NCI-H1694 (cell line): Measurements from ENCODE around the gene BNIP5.

Experiments
- DNase-seq: peaks from one replicate; lab custom pipeline; 2025; lab: John Stamatoyannopoulos, UW

Gene BNIP5

DNA sequence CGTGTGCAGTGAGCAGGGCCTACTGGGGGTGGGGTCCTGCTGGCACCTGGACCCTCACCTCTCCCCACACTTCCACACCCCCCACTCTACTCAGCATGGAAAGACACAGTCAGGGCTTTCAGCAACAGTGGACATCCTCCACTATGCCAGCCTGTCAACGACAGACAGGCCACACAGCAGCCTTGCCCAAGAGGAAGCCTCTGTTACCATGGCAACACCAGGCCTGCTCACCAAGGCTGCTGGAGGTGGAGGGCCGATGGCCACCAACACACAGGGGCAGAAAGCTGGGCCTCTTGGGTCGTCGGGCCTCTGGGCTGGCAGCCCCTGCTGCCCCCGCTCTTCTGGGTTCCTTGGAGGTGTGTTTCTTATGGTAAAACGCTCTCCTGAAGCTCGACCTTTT is 13.6 kb downstream of the BNIP5 start:
- no peak for DNase-seq

DNA sequence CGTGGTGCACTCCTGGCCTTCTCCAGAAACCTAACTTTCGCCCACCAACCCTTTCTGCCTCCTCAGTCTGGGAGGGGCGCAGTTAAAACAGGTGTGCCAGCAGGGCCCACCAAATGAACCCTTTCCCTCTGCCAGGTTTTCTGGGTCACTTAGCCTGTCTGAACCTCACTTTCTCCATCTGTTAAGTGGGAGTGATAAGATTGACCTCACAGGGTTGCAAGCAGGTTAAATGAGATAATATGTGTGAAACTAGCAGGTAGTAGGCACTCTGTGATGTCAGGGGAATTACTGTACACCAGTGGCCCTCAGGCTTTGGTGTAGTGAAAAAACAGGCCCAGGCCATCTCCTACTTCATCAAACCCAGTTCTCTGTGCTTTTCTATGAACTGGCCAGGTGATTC is 14.1 kb downstream of the BNIP5 start:
- DNase-seq: no peak

DNA sequence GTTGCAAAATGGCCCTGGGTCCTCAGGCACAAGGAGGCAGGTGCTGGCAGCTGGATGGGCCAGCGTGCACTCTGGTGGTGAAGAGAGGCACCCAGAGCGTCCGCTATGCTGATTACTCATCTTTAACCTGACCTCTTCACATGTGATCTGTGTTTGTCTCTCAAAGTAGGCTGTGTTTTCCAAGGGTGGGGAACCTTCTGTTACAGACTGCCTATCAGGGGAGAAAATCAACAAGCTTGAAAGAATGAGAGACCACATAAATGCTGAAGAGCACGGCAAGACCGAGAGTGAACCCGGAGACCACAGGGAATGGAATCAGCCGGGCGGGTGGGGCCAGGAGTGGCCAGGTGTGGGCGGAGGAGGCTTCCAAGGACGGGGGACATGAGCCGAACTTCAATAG is 16.2 kb downstream of the BNIP5 start:
- DNase-seq: no peak

DNA sequence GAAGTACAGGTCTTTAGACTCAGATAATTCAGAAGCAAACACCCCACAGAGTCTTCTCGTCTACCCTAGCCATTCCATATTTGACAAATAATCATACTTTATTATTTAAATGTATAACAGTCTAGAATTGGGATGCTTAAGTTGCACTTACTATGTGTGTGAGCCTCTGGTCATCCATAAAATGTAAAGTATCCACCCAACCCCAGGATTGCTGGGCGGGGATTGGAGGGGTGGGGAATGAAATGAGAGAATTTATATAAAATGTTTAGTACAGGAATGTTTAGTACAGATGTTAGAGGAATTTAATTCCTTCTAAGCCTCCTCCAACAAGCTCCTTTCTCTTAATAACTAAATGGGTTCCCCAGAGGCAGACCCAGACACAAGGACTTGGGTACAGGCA is 16.9 kb downstream of the BNIP5 start:
- no peak for DNase-seq

DNA sequence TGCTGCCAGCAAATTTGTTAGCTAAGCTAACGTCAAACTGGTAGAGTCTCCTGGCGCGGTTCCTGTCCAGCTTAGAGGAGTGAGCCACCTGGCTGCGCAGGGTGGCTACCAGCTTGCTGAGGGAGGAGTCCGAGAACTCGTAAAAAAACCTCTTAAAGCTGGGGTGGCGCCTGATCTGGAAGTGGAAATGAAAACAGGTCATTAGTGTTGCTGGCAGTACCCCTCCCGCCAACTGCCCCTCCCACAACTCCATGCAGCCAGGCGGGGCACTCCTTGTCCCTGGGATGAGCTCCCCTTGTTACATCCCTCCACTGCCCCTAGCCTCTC is 17.3 kb downstream of the BNIP5 start:
- no peak for DNase-seq

DNA sequence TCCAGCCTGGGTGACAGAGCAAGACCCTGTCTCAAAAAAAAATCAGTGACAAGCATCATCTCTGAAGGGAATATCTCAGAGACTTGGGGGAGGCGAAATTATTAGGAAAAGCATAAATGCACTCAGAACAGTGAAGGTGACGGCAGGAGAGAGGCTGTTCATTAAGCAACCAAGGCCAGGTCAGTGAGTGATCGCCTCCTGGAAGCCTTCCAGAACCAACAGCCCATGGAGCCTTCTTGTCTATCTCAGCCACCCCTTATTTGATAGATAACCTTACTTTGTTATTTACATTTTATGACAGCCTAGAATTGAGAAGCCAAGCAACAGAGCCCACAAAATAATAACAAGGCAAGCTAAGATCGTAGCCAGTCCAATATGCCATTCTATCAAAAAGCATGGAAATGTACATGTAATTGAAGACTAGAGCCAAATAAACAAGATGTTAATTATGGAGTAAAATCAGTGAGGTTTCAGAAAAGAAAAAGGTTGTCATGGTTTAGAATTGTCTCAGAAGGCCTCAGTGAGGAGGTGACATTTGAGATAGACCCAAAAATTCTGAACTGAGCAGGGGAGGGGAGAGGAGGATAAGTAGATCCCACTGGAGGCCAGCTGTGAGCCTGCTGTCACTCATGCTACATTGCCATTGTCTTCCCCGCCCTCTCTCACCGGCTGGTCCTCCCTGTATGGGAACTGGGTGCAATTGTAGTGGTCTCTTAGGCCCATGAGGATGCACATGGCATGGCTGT is 17.8 kb downstream of the BNIP5 start:
- no peak for DNase-seq

DNA sequence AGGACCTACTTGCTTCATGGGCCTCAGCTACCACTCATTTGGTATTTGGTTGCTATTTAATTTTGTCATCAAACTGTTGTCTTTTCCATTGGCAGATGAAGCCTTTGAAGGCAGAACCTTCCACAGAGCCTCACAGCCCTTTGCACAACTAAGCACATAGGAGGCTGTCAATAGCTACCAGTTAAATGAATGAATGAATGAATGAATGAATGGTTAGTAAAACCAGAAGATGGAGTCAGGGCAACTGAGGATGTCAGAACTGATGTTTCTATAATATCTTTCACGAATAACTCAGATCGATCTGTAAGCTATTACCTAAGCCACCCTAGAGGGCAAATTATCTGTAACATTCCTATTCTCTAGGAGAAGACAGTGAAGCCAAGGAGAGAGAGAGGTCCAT is 19.1 kb downstream of the BNIP5 start:
- no peak for DNase-seq

DNA sequence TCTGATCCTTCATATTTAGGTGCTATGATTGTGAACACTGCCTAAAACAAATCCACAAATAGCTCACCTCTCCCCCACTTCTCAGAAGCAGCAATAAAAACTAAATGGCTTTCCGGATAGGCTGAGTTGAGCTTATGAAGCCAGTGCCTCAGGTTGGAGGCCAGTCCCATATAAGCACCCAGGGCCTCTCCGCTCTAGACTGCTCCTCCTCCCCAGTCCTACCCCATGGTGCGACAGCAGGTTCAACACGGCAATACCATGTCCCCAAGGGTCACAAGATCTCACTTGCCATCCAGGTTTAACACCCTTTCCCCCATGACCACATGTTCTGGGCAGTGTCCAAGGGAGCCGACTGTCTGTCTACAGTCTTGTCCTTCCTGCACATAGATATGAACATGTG is 20.8 kb downstream of the BNIP5 start:
- DNase-seq: no peak

DNA sequence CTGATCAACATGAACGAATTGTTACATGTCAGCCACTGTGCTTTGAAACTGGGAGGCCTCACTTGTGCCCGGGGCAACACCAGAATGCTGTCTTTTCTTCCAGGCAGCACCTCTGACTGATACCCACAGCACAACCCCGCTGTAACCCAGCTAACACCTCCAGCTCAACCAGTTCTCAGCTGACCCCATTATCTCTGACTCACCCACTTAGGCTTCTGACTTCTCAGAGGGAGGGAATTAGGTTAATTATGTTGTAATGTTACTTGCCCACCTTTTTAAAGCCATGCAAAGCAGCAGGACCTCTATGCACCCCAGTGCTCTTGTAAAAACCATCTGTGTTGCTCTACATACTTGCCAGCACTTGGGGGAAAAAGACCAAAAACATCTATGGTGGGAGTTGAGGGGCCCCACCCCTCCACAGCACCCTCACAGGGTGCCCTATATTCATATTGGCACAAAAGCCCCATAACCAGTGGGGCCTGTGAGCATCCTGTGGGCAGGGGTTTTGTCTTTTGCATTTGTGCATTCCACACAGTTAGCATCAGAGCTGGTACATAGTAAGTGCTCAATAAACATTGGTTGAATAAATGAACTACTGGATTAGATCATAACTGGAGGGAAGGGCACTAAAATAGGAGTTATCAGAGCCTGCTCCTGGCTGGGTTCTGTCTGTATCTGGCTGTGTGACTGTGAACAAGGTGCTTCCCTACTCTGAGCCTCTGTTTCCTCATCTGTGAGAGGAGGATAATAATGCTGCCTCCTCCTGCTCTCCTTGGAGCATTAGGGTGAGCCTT is 22.3 kb downstream of the BNIP5 start:
- DNase-seq: no peak

DNA sequence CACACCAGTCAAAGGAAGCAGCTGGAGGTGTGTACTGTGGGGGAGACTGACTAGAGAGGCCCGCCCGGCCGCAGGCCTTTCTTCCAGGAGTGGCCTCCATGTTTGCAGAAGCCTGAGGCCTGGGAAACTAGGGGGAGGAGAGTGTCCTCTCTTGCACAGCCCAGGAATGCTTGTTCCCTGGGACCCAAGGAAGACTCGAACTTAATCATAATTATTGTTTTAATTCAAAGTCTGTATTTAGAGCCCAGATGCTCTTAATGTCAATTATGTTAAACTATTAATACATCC is 23.1 kb downstream of the BNIP5 start:
- no peak for DNase-seq

DNA sequence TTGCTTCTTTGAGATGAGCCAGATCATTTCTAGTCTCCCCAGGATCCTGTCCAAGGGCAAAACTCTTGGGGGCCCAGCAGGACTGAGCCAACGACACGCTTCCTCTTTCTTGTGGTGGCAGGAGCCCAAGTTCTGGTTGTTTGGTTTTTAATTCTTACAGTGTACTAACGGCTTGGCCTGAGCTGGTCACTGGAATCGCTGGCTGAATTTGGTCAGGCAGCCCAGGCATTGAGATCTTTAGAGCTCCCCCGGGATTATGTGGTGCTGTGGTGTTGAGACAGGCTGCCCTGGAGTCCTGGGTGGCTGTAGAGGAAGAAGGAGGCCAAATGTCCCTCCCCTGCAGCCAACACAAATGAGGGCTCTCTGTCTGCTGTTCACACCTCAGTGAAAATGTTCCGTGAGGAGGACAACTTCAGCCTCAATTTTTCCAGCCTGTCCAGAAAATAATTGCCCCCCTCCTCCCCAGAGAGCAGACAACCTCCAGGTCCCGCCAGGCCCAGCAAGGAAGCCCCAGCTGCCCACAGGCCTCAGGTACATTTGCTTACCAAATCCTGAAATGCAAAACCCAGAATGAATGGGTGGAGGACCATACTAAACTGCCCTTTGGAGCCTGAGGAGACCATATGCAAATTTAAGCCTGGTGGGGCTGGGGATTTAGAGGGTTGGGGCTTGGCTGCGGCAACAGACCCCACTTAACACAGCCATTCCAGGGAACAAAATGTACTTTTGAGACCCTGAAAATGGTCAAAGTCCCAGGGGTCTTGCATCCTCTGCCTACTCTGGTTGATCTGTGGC is 23.6 kb downstream of the BNIP5 start:
- DNase-seq: no peak

DNA sequence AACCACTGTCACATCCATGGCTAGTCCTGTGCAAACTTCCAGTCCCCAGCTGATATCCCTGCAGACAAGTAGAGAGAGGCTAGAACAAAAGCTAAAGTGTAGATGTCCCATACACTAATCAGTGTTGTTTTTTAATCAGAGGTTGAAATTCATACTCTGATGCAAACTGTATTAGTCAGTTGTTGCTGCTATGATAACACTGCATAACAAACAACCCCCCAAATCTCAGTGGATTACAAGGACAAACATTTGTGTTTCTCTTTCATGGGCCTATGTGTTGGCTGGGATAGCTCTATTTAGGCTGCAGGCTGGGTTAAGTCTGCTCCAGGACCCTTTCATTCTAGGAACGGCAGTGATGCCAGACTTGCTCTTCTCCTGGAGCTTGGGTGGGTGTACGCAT is 26.8 kb downstream of the BNIP5 start:
- DNase-seq: no peak

DNA sequence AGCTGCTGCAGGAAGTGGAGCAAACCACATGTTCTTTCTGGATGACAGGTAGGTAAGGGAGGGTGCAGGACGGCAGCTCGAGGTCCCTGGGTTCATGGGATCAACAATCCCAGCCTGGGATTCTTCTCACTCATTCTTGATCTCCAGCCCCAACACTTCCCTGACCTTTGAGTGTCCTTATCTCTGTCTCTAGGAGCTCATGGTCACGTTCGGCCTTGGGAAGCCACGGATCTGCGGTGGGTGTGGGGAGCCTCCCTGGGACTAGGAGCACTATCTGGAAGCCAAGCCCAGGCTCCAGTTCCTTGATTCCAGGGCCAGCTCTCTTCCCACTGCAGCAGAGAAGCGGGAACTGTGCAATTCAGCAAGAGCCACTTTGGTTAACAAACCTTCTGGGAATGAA is 27.5 kb downstream of the BNIP5 start:
- no peak for DNase-seq

DNA sequence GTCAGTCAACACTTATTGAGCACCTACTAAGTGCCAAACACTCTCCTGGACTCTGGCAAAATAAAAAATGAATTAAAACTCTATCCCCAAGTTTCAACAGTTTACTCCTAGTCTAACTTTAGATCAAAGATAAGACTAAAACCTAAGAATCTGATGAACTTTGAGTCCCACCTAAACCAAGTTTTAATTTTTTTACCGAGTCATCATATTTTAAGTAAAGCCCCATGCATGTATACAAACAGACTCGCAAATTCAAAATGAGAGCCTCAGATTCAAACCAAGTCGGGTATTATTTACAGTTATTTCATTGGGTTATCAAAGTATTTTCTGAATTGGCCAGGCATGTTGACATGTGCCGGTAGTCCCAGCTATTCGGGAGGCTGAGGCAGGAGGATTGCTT is 28.2 kb downstream of the BNIP5 start:
- no peak for DNase-seq

DNA sequence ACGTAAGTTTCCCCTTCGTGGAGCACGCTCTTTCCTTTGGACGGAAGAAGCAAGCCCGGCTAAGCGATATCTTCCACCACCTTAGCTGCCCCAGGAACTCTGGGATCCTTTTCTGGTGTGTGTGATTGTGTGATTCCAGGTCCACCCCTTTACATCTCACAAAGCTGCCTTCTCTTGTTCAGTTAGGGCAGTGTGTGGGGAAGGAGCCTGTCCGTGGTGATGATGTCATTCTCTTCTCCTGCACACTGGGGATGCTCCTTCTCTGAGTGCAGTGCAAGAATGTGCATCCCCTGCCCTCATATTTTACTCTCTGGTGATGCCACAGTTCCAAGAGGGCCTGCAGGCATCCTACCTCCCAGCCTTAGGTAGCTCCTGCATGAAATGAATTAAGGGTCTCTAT is 30.3 kb downstream of the BNIP5 start:
- DNase-seq: no peak

DNA sequence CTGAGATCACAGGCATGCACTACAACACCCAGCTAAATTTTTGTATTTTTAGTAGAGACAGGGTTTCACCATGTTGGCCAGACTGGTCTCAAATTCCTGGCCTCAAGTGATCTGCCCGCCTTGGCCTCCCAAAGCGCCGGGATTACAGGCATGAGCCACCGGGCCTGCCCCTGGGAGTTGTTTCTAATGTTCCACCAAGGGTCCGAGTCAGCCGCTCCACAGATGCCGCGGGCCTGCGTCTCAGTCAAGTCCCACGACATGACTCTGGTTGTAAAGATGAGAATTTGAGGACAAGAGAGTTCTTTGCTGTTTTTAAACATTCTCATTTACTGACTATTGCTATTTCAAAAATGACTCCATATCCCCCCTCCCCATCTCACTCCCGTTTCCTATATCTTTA is 30.8 kb downstream of the BNIP5 start:
- no peak for DNase-seq

DNA sequence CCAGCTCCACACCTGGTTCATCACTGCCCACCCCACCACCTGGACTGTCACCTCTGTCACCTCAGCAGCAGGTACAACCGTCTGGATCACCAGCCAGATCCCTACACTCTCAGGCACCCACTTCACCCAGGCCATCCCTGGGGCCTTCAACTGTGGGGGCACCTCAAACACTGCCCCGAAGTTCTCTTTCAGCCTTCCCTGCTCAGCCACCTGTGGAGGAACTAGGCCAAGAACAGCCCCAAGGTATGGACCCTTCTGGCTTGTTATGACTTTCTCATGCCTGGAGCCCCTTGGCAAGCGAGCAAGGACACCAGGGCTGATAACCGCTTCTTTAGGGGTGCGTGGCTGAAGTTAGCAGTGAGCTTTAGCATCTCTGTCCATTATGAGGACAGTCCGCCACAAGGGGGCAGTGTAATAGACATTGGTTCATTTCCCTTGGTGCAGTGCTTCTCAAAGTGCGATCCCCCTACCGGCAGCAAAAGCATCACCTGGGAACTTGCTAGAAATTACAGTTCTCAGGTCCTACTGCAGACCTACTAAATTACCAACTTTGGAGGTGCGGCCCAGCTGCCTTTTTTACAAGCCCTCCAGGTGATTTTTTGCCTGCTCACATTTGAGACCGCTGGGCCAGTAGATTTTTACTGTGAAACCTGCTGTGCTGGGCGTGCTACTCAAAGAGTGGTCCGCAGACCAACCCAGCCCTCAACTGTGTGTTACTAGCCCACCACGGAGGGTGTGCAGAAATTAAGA is 34.3 kb downstream of the BNIP5 start:
- DNase-seq: peak; percentile 83

DNA sequence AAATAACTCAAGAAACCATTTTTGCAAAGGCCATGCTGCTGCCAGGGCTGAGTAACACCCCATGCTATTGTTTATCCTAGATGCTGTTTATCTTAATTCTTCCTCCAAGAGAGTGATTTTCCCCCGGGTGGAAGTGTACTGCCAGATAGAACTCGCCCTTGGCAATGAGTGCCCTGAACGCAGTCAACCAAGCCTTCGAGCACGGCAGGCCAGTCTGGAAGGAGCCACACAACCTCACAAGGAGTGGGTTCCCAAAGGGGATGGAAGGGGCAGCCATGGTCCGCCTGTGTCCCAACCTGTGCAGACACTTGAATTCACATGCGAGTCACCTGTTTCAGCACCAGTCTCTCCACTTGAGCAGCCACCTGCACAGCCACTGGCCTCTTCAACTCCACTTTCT is 34.9 kb downstream of the BNIP5 start:
- DNase-seq: no peak

DNA sequence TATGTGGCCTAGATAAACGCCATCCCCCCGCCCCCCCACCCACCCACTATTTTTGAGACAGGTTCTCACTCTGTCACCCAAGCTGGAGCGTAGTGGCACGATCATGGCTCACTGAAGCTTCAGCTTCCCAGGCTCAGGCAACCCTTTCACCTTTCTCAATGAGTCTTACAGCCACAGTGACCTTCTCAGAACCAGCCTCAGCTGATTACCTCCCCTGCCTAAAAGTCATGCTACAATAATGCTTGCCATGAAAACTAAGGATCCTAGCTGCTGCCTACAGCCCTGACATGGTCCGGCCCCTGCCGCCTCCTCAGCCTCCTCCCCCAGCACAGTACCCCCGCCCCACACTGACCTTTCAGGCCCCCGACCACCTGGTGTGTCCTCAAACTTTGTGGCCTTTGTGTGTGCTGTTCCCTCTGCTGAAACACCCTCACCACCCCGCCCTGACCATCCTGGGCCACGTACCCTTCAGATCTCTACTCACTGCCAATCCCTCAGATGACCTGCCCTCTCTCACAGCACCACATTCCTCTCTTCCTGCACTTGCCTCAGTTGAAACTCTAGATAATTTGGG is 35.5 kb downstream of the BNIP5 start:
- no peak for DNase-seq

DNA sequence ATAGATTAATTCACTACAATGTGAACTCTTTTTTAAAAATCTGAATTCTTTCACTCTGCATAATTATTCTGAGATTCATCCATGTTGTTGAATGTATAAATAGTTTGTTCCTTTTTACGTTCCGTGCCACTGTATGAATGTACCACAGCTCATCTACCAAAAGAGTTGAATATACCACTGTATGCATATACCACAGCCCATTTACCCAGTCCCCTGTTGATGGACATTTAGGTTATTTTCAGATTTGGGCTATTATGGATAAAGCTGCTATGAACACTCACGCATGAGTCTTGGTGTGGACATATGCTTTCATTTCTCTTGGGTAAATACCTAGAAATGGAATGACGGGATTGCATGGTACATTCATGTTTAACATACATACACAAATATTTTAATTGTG is 38.7 kb downstream of the BNIP5 start:
- no peak for DNase-seq

DNA sequence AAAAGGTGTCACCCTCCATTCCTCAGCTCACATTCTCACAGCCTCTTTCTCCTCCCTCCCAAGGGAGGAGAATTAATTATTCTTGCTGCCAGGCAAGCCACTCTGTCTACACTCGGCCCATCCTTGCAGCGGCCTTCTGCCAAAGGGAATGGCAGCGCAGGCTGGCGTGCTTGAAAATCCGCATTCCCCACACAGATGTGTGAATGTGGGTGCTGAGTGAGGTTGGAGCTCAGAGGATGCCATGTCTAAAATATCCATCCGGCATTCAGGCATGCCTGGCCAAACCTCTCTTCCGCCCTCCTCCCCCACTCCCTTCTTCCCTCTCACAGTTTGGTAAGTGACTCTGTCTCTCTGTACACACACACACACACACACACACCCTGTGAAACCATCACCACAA is 39.2 kb downstream of the BNIP5 start:
- DNase-seq: no peak

DNA sequence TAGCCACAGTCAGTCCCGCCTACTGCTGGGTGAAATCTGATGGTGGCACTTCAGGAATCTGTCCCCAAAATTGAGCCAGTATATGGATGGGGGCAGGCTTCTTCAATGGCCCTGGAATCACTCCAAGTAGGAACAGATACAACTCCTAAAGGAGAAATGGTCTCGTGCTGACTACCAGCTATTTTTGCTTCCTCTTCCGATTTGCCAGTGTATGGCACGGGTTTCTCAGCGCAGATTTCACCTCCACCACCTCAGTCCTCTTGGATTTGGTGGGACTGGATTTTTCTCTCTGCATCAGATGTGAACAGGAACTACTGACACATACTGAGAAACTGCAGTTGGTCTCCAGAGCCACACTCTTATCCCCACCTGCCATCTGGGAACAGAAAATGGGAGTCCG is 39.6 kb downstream of the BNIP5 start:
- DNase-seq: no peak
